Measurements from ENCODE around the gene PTP4A1.
"Not testable (repeated sequence)": the region's sequence is repeated elsewhere in the genome, so short reads cannot be mapped to it uniquely, and the experiment has no call there.

PTP4A1 gene

GRCh38 chr6:63572044-63572746 is at the start of gene PTP4A1, which contains the start of gene LOC128125822:
TSS of gene PTP4A1 (plus strand) at chr6:63572480. CDS start at chr6:63576881, 4,401 bp downstream.
TSS of gene LOC128125822 (plus strand) at chr6:63572480.
- DNase-seq (ENCODE audit: low spot score) = peak; percentile 96

- not testable (repeated sequence) for DNase-seq (ENCODE audit: low spot score)
Observed at GRCh38 chr6:63522911-63523287, 49.4 kb upstream of the PTP4A1 start.

GRCh38 chr6:63523630-63524029 is 48.6 kb upstream of the PTP4A1 start:
- DNase-seq (ENCODE audit: low spot score) = no peak

GRCh38 chr6:63525186-63525878 is 46.9 kb upstream of the PTP4A1 start:
- no peak for DNase-seq (ENCODE audit: low spot score)

- no peak for DNase-seq (ENCODE audit: low spot score)
Observed at GRCh38 chr6:63526931-63527330, 45.3 kb upstream of the PTP4A1 start.

- DNase-seq (ENCODE audit: low spot score) = no peak
Observed at GRCh38 chr6:63527658-63528514, 44.4 kb upstream of the PTP4A1 start.

- DNase-seq (ENCODE audit: low spot score) = peak; percentile 6
Observed at GRCh38 chr6:63529498-63529897, 42.8 kb upstream of the PTP4A1 start.

- DNase-seq (ENCODE audit: low spot score) = no peak
Observed at GRCh38 chr6:63530182-63530581, 42.1 kb upstream of the PTP4A1 start.

GRCh38 chr6:63530991-63531390 is 41.3 kb upstream of the PTP4A1 start:
- DNase-seq (ENCODE audit: low spot score) = no peak

GRCh38 chr6:63533026-63533425 is 39.3 kb upstream of the PTP4A1 start:
- no peak for DNase-seq (ENCODE audit: low spot score)

GRCh38 chr6:63533952-63534351 is 38.3 kb upstream of the PTP4A1 start:
- DNase-seq (ENCODE audit: low spot score) = no peak

GRCh38 chr6:63537201-63537958 is 34.9 kb upstream of the PTP4A1 start:
- DNase-seq (ENCODE audit: low spot score) = no peak

GRCh38 chr6:63537959-63538300 is 34.4 kb upstream of the PTP4A1 start:
- no peak for DNase-seq (ENCODE audit: low spot score)

GRCh38 chr6:63538550-63538949 is 33.7 kb upstream of the PTP4A1 start:
- DNase-seq (ENCODE audit: low spot score) = no peak

- no peak for DNase-seq (ENCODE audit: low spot score)
Observed at GRCh38 chr6:63543001-63543400, 29.3 kb upstream of the PTP4A1 start.

- DNase-seq (ENCODE audit: low spot score) = no peak
Observed at GRCh38 chr6:63543982-63544381, 28.3 kb upstream of the PTP4A1 start.

- no peak for DNase-seq (ENCODE audit: low spot score)
Observed at GRCh38 chr6:63546236-63546635, 26.0 kb upstream of the PTP4A1 start.

- DNase-seq (ENCODE audit: low spot score) = no peak
Observed at GRCh38 chr6:63546697-63547096, 25.6 kb upstream of the PTP4A1 start.

- DNase-seq (ENCODE audit: low spot score) = no peak
Observed at GRCh38 chr6:63549076-63549475, 23.2 kb upstream of the PTP4A1 start.

- DNase-seq (ENCODE audit: low spot score) = no peak
Observed at GRCh38 chr6:63553208-63553607, 19.1 kb upstream of the PTP4A1 start.

- DNase-seq (ENCODE audit: low spot score) = no peak
Observed at GRCh38 chr6:63553900-63554299, 18.4 kb upstream of the PTP4A1 start.

GRCh38 chr6:63554782-63555181 is 17.5 kb upstream of the PTP4A1 start:
- DNase-seq (ENCODE audit: low spot score) = no peak

Data from CD4-positive, alpha-beta T cell treated with Interleukin-15 for 4 hours (primary cell).